ENCODE data around the gene KCTD1.

DNA sequence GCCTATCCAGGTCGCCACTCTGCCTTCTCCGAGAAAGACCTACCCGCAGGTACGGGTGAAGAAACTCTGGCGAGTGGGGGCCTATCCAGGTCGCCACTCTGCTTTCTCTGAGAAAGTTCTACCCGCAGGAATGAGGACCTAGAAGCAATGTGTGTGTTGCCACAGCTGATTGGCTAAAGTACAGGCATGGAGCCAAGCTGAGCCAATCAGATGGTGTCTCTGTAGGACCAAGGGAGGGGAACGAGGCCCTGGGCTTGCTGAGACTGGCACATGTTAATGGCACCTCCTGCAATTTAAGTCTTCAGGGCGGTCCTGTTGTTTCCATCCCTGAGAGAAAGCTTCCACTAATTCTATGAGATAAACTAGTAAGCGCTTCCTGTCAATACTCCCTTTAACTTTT lies 82.3 kb downstream of the KCTD1 start:
- TF ChIP-seq RAD21 (IDR thresholded peaks at IDR 0.05; ENCODE audit: low read depth) (no peak), EP300 (IDR thresholded peaks at IDR 0.05; ENCODE audit: borderline replicate concordance) (no peak), TAF1 (IDR thresholded peaks at IDR 0.05; ENCODE audit: low read depth) (no peak)
